GM03348 (cell line): ENCODE data around the gene KDELR3.

Experiments used
- DNase-seq: peaks from one replicate; pipeline ENCODE4 v3.0.0; 2012; ENCODE audit warnings: low spot score

KDELR3 gene

DNA sequence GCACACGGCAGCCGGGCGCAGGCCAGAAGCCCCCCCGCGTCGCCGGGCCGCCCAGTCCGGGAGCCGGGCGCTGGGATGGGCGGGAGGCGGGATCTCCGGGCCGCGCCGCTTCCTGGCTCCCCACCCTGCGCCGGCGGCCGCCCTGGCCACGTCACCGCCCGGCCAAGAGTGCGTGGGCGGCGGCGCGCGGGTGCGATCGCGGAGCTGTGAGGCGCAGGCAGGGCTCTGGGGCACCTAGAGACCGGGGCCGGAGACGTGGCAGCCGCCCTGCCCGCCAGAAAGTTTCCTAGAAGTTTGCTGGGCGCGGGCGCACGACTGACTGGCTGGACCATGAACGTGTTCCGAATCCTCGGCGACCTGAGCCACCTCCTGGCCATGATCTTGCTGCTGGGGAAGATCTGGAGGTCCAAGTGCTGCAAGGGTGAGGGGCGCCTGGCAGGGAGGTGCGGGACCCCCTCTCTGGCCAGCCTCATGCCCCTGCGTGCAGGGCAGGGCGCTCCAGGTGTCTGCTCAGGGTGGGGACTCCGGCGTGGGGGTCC is at the start of gene KDELR3:
KDELR3 (plus strand) TSS at position 193 of the 539 bp plus-strand sequence; CDS start at position 331, 138 bp downstream.
- peak; percentile 99 for DNase-seq

DNA sequence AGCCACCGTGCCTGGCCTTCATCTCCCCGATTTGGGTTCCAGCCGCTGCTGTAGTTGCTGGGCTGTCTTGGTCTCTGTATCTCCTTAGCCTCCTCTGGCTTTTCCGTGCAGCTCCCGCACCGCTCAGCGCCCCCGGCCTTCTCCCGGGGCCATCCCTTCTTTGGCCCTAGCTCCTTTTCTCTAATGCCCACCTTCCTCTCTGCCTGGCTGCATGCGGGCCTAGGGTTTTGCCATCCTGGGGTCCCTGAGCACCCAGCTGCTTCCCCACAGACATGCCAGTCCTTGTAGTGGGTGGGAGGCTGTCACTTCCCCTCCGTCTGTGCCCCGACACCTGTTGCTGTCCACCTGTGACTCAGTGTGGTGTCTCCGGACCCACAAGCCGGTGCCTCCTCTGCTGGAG is 49.3 kb upstream of the KDELR3 start:
- DNase-seq, result no peak

DNA sequence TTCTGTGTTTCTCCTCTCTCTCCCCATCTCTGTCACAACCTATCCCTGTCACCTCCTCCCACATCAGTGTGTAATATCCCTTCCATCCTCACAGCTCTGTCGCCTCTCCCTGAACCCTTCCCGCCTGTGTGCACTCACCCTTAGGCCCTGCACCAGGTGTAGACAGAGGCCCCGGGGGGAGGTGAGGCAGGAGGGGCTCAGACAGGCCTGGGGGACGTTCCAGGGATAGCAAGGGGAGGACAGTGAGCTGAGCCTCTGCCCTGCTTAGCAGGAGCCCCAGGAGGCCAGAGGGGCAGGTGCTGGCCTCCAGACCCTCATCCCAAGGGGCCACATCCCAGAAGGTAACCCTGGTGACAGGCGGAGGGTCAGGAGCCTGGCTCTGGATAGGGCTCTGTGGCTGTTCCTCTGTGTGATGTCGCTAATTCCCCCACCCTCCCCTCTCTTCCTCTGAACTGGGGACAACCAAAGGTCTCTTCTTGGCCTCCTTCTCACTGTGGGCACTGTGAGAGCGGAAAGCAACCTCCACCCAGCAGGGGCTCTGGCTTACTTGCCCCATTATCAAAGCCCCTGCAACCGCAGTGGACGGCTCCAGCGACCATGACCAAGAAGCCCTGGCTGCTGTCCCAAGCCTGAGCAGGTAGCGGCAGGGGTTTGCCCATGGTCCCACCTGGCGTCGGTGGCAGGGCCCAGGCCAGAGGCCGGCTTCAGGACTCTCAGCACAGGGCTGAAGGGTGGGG is 48.6 kb upstream of the KDELR3 start:
- no peak for DNase-seq

DNA sequence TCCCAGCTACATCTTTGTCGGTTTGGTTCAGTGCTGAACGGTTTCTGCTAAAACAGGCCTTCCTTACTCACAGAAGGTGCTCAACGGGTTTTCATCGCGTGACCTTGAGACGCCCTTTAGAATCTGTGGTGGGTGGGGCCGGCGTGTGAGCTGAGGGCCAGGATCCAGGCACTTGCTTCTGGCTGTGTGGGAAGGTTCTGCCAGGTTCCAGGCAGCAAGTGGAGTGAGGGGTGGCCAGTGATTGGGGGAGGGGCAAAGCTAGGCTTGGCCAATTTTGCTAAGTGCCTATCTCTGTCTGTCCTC is 48.1 kb upstream of the KDELR3 start:
- no peak for DNase-seq

DNA sequence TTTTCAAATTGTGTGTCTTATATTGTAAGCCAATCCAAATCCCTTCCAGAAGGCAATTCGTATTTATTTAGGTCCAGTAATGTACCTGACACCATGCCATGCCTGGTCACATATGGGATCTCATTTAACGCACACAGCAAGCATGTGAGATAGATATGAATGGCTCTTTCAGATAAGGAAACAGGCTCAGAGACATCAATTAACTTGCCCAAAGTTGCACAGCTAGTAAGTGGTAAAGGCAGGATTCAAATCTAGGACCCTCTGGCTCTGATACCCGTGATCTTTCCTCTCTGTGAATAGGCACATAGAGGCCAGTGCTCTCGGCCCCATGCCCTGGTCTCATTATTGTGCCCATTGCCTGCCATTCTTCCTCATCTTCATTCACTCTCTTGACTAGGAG is 47.2 kb upstream of the KDELR3 start:
- no peak for DNase-seq

DNA sequence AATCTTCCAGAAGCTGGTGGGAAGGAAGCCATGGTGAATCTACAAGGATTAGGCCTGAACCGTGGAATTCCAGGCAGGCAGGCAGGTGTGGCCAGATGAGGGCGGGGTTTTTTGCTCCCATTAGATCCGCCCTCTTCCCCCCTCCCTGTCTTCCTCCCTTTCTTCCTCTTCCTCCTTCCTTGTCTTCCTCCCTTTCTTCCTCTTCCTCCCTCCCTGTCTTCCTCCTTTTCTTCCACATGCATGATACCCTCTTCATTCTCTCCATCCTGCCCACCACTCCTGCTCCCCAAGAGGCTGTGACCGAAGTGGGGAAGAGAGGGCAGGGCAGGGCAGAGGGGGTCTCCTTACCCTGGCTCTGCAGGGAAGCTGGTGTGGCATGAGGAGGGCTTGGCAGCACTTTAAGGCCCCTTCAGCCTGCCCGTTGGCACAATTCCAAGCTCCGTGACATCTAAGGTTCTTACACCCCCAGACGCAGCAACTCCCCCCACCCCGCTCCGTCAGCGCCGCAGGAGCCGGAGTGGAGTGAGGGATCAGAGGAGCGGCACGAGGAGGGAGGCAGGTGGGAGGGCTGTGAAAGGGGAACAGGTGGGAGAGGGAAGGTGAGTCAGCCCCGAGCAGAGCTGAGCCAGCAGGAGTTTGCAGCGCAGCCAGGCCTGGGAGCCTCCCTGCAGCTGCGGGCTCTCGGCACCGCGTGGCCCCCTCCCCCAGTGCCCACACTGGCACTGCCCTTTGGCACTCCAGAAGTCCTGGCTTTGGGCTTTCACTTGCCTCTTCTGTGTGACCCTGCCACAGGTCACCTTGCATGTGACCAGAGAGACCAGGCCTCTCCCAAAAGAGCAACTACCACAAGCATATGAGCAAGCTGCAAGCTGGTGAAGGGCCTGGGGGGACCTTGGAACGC is 45.0 kb upstream of the KDELR3 start:
- no peak for DNase-seq

DNA sequence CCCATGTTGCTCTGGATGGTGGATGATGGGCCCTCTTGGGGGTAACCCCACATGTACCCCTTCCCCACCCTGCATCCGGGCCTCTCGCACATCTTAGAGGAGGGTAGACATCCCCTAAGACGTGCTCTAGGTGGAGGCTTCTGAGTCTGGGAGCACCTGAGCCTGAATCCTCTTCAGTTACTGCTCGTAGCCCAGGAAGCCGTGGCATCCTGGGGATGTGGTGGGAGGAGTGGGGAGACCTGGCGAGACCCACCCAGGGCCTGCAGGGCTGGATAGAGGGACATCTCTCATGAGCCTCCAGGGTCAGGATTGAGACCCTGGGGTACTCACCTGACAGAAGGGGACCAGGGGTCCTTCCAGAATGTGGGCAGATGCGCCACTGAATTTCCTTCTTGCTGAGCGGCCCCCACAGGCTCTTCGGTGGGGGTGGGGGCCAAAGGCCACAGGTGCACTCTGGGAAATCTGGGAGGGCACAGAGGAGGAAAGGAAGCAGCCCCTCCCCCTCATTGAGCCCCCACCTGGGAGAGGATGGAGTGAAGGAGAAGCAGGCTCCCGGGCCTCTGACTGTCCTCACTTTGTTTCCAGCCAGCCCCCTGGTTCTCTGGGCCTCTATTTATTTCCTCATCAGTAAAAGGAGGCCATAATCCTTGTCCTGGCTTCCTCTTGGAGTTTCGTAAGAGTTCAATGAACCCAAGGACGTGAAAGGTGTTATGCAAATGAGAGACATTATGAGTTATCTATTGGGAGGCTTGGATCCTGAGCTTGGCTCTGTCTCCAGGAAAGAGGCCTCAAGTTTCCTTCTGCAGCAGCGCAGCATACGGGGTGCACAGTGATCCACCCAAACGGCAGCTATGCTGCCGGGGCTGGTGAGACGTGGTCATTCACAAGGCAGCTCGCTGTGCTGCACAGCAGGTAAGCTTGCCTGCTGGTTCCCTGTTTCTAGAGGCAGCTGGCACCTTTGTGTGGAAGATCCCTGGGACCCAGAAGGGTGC is 44.1 kb upstream of the KDELR3 start:
- DNase-seq, result no peak

DNA sequence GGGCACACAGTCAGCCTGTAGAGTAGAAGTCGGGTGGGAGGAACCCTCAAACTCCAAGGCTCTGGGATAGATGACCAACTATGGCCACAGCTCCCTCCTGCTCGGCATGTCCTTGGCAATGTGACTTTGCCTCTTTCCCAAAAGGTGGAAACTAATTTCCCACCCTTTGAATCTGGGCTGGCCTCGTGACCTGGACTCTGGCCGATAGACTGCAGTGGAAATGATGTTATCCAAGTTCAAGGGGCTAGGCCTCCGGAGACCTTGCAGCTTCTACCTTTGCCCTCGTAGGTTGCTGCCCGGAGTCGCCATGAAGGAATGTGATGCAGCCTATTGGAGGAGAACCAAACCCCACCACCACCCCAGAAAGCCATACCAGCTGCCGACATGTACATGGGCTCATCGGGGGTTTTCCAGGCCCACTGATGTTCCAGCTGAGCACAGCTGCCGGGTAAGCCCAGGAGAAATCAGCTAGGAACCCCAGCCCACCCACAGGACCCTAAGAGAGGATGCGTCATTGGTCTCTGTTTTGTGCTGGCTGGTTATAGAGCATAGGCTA is 43.3 kb upstream of the KDELR3 start:
- no peak for DNase-seq

DNA sequence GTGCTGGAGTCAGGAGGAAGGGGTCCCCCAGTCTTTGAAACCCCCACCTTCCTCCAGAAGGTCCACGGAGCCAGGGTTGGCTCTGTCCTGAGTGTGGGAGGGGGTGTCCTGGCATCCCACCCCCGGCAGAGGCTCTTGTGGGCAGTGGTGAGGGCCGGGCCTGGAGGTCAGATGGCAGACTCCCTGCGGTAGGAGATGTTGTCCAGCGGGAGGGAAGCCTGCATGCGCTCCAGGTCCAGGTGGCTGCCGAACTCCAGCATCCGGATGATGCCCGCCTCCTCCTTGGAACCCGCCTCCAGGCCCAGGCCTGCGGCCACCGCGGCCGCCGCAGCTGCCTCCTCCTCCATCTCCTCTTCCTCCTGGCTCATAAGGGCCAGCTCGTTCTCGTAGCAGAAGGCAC is 41.3 kb upstream of the KDELR3 start:
- DNase-seq, result no peak

DNA sequence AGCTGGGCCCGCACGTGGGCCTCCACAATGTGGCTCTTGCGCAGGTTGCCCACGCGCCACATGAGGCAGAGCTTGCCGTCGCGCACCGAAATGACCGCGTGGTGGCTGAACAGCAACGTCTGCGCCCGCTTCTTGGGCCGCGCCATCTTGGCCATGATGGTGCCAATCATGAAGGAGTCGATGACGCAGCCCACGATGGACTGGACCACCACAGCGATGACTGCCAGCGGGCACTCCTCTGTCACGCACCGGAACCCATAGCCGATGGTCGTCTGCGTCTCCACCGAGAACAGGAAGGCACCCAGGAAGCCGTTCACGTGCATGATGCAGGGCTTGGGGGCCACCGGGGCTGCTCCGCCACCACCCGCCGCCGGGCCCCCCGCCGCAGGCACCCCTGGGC is 40.4 kb upstream of the KDELR3 start:
- no peak for DNase-seq

DNA sequence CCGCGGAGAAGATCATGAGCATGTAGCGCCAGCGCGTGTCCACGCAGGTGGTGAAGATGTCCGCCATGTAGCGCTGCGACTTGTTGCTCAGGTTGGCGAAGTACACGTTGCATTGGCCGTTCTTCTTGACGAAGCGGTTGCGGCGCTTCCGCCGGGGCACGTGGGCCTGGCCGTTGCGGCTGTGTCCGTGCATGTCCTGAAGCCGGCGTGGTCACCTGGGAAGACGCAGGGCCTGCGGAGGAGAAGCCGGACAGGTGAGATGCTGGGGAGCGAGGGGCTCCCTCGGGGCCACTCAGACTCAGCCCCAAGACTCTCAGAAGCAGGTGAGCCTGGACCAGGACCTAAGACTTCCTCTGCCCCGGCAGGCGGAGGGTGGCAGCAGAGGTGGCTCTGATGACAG is 40.0 kb upstream of the KDELR3 start:
- no peak for DNase-seq

DNA sequence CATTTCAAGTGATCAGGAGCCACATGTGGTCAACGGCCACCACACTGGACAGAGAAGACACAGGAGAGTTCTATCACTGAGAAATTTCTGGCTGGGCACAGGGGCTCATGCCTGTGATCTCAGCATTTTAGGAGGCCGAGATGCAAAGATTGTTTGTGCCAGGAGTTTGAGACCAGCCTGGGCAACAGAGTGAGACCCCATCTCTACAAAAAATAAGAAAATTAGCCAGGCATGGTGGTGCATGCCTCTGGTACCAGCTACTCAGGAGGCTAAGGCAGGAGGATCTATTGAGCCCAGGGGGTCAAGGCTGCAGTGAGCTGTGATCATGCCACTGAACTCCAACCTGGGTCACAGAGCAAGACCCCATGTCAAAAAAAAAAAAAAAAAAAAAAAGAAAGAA is 39.2 kb upstream of the KDELR3 start:
- no peak for DNase-seq

DNA sequence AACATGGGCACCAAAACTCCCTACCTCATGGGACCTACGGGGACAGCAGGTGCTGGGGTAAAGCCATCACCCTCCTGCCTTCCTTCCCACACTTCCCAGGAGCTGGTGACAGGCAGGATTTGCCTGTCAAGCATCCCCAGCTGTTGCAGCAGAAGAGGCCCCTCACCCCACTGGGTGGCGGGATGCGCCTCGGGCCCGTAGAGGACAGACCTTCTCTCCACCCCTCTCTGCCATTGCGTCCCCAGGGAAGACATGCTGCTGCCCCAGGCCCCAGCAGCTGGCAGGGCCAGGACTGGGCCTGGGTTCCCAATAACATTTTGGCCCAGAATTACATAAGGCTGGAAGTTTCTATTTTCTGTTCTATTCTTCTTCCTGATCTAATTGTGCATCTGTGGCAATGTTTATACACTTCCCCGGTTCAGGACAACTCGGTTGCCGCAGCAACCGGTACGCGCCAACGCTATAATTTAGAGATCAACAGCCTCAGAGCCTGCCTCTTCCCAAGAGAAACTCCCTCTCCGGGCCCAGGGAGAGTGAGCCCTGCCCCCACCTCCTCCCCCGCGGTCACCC is 38.3 kb upstream of the KDELR3 start:
- no peak for DNase-seq

DNA sequence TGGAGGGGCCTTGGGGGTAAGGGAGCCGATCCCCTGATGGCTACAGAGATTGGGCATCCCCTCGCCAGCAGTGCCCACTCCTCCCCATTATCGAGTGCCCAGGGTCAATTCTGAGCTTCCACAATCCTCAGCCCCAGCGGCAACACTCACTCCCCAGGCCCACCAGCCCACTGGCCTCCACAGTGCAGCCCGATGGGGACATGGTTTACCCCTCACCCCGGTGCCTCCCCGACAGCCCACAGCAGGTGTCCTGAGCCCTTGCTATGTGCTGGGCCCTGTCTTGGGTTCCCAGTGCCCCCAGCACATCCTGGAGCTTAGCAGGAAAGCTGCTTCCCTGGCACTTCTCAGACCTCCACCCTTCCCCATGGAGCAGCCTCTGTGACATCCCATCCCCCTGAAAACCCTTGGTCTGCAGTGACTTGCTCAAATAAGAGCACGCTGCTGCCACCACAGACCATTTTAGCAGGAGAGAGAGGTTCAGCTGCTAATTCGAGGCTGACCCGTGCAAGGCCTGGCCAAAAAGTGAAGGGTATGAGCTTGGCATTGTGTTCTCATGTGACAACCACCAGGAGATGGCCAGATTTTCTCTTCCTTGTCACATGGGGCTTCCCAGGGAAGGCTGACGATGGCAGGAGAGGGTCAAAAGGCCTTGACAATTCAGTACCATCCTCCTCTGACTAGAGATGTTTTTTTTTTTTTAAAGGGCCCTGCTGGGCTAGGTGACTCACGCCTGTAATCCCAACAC is 36.5 kb upstream of the KDELR3 start:
- no peak for DNase-seq

DNA sequence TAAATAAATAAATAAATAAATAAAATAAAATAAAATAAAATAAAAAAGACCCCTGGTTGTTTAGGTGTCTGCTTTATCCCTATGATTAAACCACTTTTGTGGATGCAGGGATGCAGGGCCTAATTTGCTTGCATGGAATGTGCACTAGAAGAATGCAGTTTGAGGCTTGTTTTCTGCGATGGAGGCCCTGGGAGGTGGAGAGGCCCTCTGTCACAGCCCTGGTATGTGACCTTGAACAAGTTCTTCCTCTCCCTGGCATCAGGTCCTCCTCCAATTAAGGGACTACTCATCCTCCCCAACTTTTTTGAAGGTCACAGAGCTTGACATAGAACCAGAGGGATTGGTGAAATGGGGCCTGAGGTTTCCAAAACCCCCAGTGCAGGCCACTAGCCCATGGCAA is 35.6 kb upstream of the KDELR3 start:
- no peak for DNase-seq

DNA sequence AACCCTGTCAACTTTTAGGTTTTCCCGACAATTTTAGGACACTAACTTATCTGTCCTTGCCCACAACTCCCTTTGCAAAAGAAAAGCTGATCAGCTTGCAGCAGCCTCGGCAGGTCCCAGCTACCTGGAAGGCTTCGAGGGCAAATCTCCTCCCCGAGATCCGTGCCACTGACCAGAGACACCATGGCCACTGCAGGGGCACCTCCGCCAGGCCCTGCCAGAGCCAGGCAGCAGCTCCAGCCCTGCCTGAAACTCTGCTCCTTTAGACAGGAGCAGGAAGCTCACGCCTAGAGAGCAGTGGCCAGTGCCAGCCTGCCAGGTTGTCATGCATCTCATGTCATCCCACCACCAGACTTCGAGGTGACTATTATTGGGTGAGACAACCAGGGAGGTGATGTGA is 34.0 kb upstream of the KDELR3 start:
- no peak for DNase-seq

DNA sequence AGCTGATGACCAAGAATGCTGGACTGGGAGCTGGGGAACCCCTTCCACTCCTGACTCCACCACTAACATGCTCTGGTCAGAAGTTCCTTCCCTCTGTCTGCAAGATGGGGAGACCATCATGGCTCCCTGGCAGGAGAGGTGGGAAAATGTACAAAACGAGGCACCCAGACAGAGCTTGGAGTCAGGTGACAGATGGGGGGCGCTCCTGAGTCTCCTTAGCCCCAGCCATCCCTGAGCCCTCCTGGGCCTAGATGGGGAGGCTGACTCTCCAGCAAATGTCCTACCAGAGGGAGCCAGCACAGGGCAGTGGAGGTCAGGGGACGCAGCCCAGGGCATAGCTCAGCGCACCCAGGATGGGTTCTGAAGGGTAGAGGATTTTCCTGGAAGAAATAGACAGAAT is 32.9 kb upstream of the KDELR3 start:
- DNase-seq, result no peak

DNA sequence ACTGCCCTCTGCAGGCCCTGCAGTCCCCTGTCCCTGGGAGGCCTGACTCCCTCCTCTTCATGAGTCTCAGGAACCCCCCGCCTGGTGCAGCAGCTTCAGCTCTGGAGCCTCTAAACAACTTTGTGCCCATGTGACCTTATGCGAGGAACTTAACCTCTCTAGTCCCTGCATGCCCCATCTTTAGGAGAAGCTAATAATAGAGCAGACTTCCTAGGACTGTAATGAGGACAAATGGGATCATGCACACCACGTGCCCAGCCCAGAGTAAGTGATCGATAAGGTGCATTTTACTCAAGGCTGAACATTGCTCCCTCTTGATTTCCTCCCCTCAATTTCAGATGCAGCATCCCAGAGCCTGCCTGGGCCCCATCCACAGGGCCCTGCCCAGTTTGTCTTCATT is 31.9 kb upstream of the KDELR3 start:
- no peak for DNase-seq

DNA sequence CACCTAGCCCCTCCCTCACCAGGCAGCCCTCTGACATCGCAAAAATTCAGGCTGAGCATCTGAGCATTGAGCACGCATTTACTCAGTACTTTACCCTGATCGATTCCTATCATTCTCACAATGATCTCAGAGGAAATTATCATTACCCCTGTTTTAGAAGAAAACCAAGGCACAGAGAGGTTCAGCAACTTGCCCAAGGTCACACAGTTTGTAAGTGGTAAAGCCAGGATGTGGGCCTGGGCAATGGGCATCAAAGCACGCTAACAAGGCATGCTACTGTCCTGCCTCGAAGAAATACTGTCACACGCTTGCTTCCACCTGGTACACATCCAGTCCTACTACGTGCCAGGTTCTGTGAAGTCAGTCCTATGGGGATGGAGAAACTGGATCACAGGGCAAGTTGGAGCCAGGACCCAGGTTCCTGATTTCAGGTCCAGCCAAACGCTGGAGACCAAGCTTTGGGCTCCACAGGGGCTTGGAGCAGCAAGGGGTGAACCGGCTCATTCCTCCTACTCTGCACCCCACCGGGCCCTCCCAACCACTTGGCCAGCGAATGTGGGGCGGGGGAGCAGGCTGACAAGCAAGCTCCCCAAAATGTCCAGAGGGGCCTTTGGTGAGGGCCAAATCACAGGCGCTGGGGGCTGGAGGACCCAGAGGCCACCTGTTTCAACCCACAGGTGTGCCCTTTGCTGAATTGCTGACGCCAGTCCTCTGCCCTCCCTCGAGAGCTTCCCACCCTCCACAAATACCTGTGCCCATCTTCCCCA is 31.1 kb upstream of the KDELR3 start:
- DNase-seq, result no peak

DNA sequence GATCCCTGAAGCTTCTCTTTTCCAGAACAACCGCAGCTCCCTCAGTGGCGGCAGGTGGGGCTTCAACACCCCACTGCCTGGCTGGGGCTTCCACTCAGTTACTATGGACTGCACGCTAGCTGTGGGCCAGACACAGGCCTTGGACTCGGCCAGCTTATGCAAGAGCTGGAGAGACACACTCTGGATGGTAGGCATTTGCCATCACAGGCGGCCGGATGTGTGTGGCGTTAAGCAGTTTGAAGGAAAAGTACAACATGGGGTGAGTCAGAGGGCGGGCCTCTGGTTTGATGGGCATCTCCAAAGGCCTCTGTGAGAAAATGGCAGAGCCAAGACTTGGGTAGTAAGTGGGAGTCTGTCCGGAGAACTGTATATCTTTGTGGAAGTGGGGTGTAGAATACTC is 30.5 kb upstream of the KDELR3 start:
- no peak for DNase-seq
